Transverse colon (tissue), 4 donors: ENCODE measurements around the gene NKAIN2.

ENCODE experiments used
- CTCF ChIP-seq, 5 experiments: fragments of 200-600 bp in 3 of 5; fragments of 450-650 bp in 2 of 5; sonication (generic) in 3 of 5; IDR thresholded peaks; 1 replicate in 2 of 5; 2 replicates in 3 of 5; pipeline ENCODE4 v1.5.1; 2016 to 2017; ENCODE audit warnings: antibody characterized with exemption in 5 of 5, inconsistent platforms in 3 of 5, mild to moderate bottlenecking in 2 of 5, moderate library complexity in 1 of 5
- EP300 ChIP-seq: sonication (generic); formaldehyde crosslinking; IDR thresholded peaks from one replicate; pipeline ENCODE4 v1.6.1; 2017; ENCODE audit warnings: antibody characterized with exemption, low read depth
- POLR2A ChIP-seq: fragments of 450-650 bp; IDR thresholded peaks from one replicate; pipeline ENCODE4 v1.6.1; 2016; ENCODE audit warnings: antibody characterized with exemption, mild to moderate bottlenecking, moderate library complexity
- POLR2AphosphoS5 ChIP-seq, 3 donors: sonication (generic); formaldehyde crosslinking; IDR thresholded peaks; one replicate each; pipeline ENCODE4 v1.6.1; 2016; ENCODE audit warnings: antibody characterized with exemption in 3 of 3

DNA sequence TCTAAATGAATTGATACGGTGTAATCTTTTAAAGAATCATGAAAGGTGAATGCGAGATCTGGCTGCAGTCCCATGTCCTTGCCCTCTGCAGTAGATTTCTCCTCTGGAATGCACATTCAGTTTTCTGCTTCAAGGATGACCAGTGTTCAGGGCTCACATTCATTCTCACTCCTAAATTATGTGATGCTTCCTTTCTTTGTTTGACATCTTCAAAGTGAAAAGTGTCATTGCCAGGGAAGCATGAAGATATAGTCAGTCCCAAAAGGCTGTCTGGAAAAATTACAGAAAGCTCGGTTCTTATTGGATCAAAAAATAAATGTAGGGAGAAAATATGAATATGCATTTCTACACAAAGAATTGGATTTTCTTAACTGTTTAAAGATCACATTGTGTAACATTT lies 395.6 kb downstream of the NKAIN2 start:
- TF ChIP-seq CTCF (IDR thresholded peaks at IDR 0.05) (no peak), POLR2A (no peak), POLR2AphosphoS5 (IDR thresholded peaks at IDR 0.05) (no peak), EP300 (no peak)
